Lower lobe of right lung (tissue), 2 donors: ENCODE measurements around the gene FXYD6. TPM values are rescaled to one million over a fixed set of nuclear protein-coding genes. Genes with fewer than 3 reads are reported as not detected.

Experiments
- ATAC-seq, 2 donors: fragments of 200-7000 bp; cut with Tn5 transposase; one replicate each; pipeline ENCODE4 v1.9.1; 2020 to 2022; ENCODE audit warnings: mild to moderate bottlenecking in 2 of 2, moderate library complexity in 2 of 2
- DNase-seq: peaks from one replicate; pipeline ENCODE4 v3.0.0-alpha.2; 2020
- H3K27ac ChIP-seq: fragments of 200-600 bp; one replicate; pipeline ENCODE4 v1.8.0; 2022
- H3K27me3 ChIP-seq: fragments of 200-600 bp; one replicate; pipeline ENCODE4 v1.8.0; 2022; ENCODE audit warnings: low read depth
- H3K36me3 ChIP-seq: fragments of 200-600 bp; one replicate; pipeline ENCODE4 v1.8.0; 2022; ENCODE audit warnings: mild to moderate bottlenecking
- H3K4me1 ChIP-seq: fragments of 200-600 bp; one replicate; pipeline ENCODE4 v1.8.0; 2022
- H3K4me3 ChIP-seq: fragments of 200-600 bp; one replicate; pipeline ENCODE4 v1.8.0; 2022; ENCODE audit warnings: mild to moderate bottlenecking
- H3K9me3 ChIP-seq: fragments of 200-600 bp; one replicate; pipeline ENCODE4 v1.8.0; 2022
- CTCF ChIP-seq: fragments of 200-600 bp; IDR thresholded peaks from one replicate; pipeline ENCODE4 v1.8.0; 2022; ENCODE audit warnings: antibody characterized with exemption, mild to moderate bottlenecking
- intact Hi-C: fragments of 100-400 bp; cut with DNase I; formaldehyde crosslinking; loops from one replicate; pipeline ENCODE4 v1.11.0; 2022
- total RNA-seq: library from RNA; stranded (reverse); fragmentation: NEBNext Ultra II Directional; extraction: Animal tissue kit (Norgen Biotek cat#: 25700); gene quantifications from one replicate; pipeline ENCODE4 v1.2.1, GENCODE V29; 2021
- donor health status: DM: no; HTN: yes; CAD: no; lungs with severe emphysema.

The FXYD6 gene
- total RNA-seq, 1 donor from 2014 or later = 61.2 TPM

GRCh38 chr11:117914398-117914761 is 37.9 kb upstream of the FXYD6 start:
- TF ChIP-seq CTCF = no peak
- no peak for DNase-seq
- Histone ChIP-seq H3K36me3 (no peaks in the 10 kb centered on the region), H3K9me3 (no peaks in the 10 kb centered on the region), H3K4me1 (no peaks in the 10 kb centered on the region), H3K4me3 (no peak overlapping the region), H3K27me3 (no peaks in the 10 kb centered on the region), H3K27ac (no peak overlapping the region)
- intact Hi-C loops = no loop called here
- no peak for ATAC-seq

GRCh38 chr11:117913736-117914397 is 37.4 kb upstream of the FXYD6 start:
- no peak for TF ChIP-seq CTCF
- no peak for ATAC-seq
- intact Hi-C loops = no loop called here
- H3K27ac ChIP-seq = no peak overlapping the region
- no peaks in the 10 kb centered on the region for H3K4me1 ChIP-seq
- no peak for DNase-seq
- H3K9me3 ChIP-seq = no peaks in the 10 kb centered on the region
- H3K27me3 ChIP-seq = no peaks in the 10 kb centered on the region
- no peak overlapping the region for H3K4me3 ChIP-seq
- no peaks in the 10 kb centered on the region for H3K36me3 ChIP-seq

GRCh38 chr11:117912497-117912896 is 36.0 kb upstream of the FXYD6 start:
- Histone ChIP-seq H3K4me1 (peaks cover 1% of the 10 kb centered on the region), H3K9me3 (no peaks in the 10 kb centered on the region), H3K36me3 (no peaks in the 10 kb centered on the region), H3K27me3 (no peaks in the 10 kb centered on the region), H3K4me3 (no peak overlapping the region), H3K27ac (no peak overlapping the region)
- intact Hi-C loops = no loop called here
- no peak for DNase-seq
- no peak for ATAC-seq
- no peak for TF ChIP-seq CTCF

- Histone ChIP-seq H3K36me3 (no peaks in the 10 kb centered on the region), H3K27ac (no peak overlapping the region), H3K4me1 (peaks cover 6% of the 10 kb centered on the region), H3K9me3 (no peaks in the 10 kb centered on the region), H3K27me3 (no peaks in the 10 kb centered on the region), H3K4me3 (no peak overlapping the region)
- no peak for TF ChIP-seq CTCF
- ATAC-seq = no peak
- no peak for DNase-seq
- intact Hi-C loops = no loop called here
Measured at GRCh38 chr11:117911694-117912093, 35.2 kb upstream of the FXYD6 start.

- Histone ChIP-seq H3K27me3 (no peaks in the 10 kb centered on the region), H3K9me3 (no peaks in the 10 kb centered on the region), H3K4me3 (no peak overlapping the region), H3K27ac (no peak overlapping the region), H3K4me1 (peaks cover 6% of the 10 kb centered on the region), H3K36me3 (no peaks in the 10 kb centered on the region)
- ATAC-seq = no peak
- DNase-seq = no peak
- intact Hi-C loops = no loop called here
- no peak for TF ChIP-seq CTCF
Measured at GRCh38 chr11:117910941-117911655, 34.6 kb upstream of the FXYD6 start.
